Renal cortical epithelial cell (primary cell): ENCODE results near the gene PFN4. TPM values are rescaled to one million over a fixed set of nuclear protein-coding genes. Genes with fewer than 3 reads are reported as not detected.
"Not testable (repeated sequence)": the region's sequence is repeated elsewhere in the genome, so short reads cannot be mapped to it uniquely, and the experiment has no call there.

Experiments used
- DNase-seq: peaks from one replicate; pipeline ENCODE4 v3.0.0-alpha.2; 2011; ENCODE audit warnings: low read depth
- total RNA-seq: library from RNA; depleted of rRNA; stranded (reverse); fragments of >200 nt; gene quantifications from 2 replicates; pipeline ENCODE4 v1.2.3, GENCODE V29; 2014

Gene PFN4
- total RNA-seq, 1 donor from 2014 or later: 0.40 TPM

GRCh38 chr2:24111407-24111901 is 11.7 kb downstream of the PFN4 start:
- DNase-seq: peak; percentile 38

- DNase-seq: no peak
Measured at GRCh38 chr2:24110660-24111303, 12.4 kb downstream of the PFN4 start.

- not testable (repeated sequence) for DNase-seq
Measured at GRCh38 chr2:24109431-24109830, 13.7 kb downstream of the PFN4 start.

DNA sequence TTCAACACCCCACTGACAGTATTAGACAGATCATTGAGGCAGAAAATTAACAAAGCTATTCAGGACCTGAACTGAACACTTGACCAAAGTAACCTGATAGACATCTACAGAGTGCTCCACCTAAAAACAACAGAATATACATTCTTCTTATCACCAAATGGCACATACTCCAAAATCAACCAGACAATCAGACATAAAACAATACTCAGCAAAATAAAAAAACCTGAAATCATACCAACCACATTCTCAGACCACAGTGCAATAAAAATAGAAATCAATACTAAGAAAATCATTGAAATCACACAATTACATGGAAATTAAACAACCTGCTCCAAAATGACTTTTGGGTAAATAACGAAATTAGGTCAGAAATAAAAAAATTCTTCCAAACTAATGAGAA is 15.8 kb downstream of the PFN4 start:
- DNase-seq: no peak

- DNase-seq: no peak
Measured at GRCh38 chr2:24106786-24107185, 16.3 kb downstream of the PFN4 start.

- no peak for DNase-seq
Measured at GRCh38 chr2:24105816-24106215, 17.3 kb downstream of the PFN4 start.

GRCh38 chr2:24104906-24105305 is 18.2 kb downstream of the PFN4 start:
- DNase-seq: no peak

DNA sequence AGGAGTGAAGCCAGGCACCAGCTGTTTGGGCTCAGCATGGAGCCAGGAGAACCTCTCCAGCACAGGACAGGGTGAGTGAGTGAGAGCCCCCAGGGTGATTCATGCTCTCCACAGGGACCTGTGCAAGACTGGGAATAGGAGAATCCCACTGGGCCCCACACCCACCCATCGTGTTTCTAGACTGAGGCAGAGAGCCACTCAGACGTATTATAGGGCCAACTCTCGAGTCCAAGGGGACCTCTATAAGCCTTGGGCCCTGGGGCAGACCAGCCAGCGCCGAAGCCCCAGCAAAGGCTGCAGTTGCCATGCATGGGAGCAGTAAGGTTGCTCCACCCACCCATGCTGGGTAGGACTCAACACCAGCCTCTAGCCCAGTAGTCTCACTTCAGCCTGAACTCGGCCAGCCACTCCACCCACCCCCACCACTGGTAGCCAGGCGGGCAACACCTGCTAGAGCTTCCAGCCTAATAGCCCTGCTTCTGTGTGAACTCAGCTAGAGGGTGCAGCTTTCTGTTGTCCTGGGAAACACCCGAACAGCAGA is 19.0 kb downstream of the PFN4 start:
- DNase-seq: no peak

GRCh38 chr2:24102677-24103076 is 20.5 kb downstream of the PFN4 start:
- DNase-seq: no peak

GRCh38 chr2:24101992-24102391 is 21.1 kb downstream of the PFN4 start:
- DNase-seq: no peak

GRCh38 chr2:24100732-24101131 is 22.4 kb downstream of the PFN4 start:
- DNase-seq: not testable (repeated sequence)

DNA sequence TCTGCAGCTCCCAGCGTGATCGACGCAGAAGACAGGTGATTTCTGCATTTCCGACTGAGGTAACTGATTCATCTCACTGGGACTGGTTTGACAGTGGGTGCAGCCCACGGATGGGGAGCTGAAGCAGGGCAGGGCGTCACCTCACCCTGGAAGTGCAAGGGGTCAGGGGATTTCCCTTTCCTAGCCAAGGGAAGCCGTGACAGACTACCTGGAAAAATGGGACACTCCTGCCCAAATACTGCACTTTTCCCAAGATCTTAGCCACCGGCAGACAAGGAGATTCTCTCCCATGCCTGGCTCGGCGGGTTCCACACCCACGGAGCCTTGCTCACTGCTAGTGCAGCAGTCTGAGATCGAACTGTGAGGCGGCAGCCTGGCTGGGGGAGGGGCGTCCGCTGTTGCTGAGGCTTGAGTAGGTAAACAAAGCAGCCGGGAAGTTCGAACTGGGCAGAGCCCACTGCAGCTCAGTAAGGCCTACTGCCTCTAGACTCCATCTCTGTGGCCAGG is 27.9 kb downstream of the PFN4 start:
- not testable (repeated sequence) for DNase-seq

GRCh38 chr2:24093270-24093669 is 29.9 kb downstream of the PFN4 start:
- not testable (repeated sequence) for DNase-seq

DNA sequence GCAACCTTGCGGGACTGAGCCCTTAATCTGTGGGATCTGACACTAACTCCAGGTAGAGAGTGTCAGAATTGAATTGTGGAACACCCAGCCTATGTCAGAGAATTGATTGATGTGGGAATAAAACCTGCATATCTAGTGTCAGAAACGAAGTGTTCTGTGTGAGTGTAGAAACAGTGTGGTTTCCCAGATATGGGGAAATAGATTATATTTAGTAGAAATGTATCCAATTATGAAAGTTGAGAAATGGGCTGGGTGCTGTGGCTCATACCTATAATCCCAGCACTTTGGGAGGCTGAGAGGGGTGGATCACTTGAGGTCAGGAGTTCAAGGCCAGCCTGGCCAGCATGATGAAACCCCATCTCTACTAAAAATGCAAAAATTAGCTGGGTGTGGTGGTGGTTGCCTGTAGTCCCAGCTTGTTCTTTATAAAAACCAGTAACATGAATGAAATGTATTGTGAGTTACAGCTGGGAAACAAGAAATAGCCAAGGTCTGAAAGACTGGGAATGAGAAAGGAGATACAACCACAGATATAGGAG is 34.2 kb downstream of the PFN4 start:
- no peak for DNase-seq

- DNase-seq: no peak
Measured at GRCh38 chr2:24087032-24087431, 36.1 kb downstream of the PFN4 start.

DNA sequence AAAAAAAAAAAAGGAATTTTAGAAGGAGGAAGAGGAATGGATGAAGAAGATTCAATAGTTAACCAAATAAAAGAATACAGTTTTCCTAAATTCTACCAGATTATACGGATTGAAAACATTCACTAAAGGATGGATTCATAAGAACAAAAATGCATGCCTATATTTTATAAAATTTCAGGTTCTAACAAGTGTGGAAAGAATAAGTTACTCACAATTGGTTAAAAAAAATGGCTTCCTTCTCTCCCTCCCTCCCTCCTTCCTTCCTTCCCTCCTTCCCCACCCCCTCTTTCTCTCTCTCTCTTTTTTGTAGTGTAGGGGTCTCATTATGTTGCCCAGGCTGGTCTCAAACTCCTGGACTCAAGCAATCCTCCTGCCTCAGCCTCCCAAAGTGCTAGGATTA is 36.9 kb downstream of the PFN4 start:
- DNase-seq: no peak

DNA sequence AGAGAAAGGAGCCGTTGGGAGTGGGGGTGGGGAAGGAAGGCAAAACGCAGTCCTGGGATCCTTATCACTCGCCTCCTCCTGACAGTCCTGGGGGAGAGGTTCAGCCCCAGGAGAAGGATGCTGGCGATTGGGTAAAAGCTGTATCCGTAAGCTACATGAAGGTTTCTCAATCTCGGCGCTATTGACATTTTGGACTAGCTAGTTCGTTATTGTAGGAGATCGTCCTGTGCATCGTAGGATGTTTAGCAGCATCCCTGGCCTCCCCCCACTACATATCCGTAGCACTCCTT is 38.0 kb downstream of the PFN4 start:
- DNase-seq: no peak

GRCh38 chr2:24084386-24085199 is 38.5 kb downstream of the PFN4 start, which contains the start of gene TP53I3:
Gene TP53I3, minus strand, starts transcription at chr2:24084834. Its CDS starts 508 bp downstream, at chr2:24084326.
- DNase-seq: peak; percentile 67

DNA sequence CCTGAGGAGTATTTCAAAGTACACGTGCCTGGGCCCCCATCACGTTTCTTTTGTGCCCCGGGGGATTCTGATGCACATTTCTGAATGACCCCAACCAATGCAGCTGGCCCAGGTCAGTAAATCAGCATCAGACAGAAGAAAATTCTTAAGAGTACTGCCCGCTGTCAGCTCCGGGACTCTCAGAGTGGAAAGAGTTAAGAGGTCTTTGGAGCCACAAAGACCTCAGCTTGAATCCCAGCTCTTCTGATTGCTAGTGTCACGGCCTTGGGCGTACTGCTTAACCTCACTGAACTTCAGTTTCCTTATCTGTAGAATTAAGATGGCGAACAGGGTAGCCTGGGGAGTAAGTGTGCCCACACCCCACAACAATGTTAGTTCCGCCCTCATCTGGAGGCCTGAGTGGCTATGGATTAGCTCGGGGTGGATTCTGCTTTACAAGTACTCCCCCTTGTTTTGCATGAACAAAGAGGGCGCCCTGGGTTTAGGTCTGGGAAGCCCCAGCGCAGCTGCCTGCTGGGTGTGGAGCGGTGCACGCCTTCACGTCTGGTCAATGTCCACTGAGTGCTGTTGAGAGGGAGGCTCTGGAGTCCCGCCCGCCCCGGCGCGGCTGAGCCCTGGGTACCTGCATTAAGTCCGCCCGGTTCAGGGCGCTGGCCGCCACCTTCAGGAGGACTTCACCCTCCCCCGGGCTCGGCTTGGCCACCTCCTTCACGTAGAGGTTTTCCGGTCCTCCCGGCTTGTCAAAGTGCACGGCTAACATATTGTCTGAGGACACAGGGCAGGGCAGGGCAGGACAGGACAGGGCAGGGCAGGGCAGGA is 39.4 kb downstream of the PFN4 start:
- peak; percentile 84 for DNase-seq

- DNase-seq: no peak
Measured at GRCh38 chr2:24082787-24083566, 40.2 kb downstream of the PFN4 start.

DNA sequence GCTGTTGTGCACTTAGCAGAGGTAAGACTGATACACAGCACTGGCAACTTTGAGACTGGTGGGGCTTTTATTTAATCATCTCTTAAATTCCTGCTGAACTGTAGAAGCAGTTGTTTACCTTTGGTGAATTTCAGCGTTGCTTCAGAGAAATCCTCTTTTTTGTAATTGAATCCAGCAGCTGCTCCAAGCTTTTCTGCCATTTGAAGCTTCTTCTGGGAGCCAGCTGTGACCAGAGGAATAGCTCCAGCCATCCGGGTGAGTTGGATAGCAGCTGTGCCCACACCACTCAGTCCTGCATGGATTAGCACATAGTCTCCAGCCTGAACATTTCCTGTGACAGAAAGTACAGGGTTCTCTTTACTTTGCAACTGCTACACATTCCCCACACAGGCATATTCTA is 42.4 kb downstream of the PFN4 start:
- DNase-seq: no peak
